GM12864 (cell line): ENCODE measurements around the gene JAK2.

Source experiments
- DNase-seq: peaks from one replicate; pipeline ENCODE4 v3.0.0-alpha.2; 2011; ENCODE audit warnings: low read depth
- H3K4me3 ChIP-seq: 2 replicates; pipeline ENCODE4 v1.5.1; 2011; ENCODE audit warnings: mild to moderate bottlenecking, low read depth, low read length, control low read depth
- CTCF ChIP-seq: IDR thresholded peaks from 2 replicates; pipeline ENCODE4 v1.5.1; 2011; ENCODE audit warnings: low read depth, mild to moderate bottlenecking, moderate library complexity, low read length, control low read depth, inconsistent platforms; ENCODE audit errors: missing control alignments

JAK2 gene

DNA sequence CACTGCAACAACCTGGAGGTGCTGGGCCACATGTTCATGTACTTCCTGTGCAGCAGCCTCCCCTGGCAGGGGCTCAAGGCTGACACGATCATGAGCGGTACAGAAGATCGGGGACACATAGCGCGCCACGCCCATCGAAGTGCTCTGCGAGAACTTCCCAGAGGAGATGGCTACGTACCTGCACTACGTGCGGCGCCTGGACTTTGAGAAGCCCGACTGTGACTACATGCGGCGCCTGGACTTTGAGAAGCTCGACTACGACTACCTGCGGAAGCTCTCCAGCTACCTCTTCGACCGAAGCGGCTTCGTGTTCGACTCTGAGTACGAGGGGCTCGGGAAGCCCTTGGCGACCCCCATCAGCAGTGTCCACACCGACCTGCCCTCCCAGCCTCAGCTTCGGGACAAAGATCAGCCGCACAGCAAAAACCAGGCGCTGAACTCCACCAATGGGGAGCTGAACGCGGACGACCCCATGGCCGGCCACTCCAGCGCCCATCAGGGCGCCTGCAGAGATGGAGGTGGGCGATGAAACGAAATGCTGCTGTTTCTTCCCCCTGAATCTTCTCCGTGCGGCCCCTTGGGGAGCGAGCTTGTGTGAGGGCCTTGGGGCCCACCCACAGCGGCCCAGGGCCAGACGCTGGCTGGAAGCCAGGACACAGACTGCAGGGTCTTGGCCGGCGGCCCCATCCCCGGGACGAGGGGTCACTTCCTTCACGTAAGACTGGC is 56.5 kb downstream of the JAK2 start:
- DNase-seq = no peak
- H3K4me3 ChIP-seq = no peak overlapping the region
- no peak for TF ChIP-seq CTCF

DNA sequence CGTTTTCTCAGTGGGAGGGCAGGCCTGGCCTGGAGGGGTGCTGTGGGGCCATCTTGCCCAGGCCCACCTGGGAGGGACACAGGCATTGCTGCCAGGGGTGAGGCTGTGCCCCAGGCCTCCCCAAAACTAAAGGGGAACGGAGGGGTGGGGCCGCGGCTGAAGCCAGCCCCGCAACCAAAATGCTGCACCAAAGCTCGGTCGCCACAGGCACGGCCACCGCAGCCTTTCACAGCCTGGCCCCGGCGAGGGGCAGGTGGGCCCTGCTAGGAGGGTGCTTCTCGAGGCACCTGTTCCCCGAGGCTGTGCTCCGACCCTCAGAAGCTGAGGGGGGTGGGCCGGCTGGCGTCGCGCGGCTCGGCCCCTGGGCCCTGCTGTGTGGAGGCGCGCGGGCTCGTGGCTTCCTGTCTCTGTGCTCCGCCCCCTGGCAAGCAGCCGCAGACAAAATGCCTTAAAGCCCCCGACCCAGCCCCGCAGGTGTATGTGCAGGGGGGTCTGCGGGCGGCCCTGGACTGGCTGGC is 57.6 kb downstream of the JAK2 start:
- no peak for TF ChIP-seq CTCF
- no peak for DNase-seq
- no peak overlapping the region for H3K4me3 ChIP-seq

GRCh38 chr9:5043381-5043780 is 58.3 kb downstream of the JAK2 start:
- DNase-seq = no peak
- no peak overlapping the region for H3K4me3 ChIP-seq
- no peak for TF ChIP-seq CTCF

GRCh38 chr9:5044160-5044559 is 59.1 kb downstream of the JAK2 start:
- no peak for DNase-seq
- H3K4me3 ChIP-seq = no peak overlapping the region
- TF ChIP-seq CTCF = no peak

- no peak for TF ChIP-seq CTCF
- H3K4me3 ChIP-seq = no peak overlapping the region
- DNase-seq = no peak
Measured at GRCh38 chr9:5052838-5053237, 67.8 kb downstream of the JAK2 start.

DNA sequence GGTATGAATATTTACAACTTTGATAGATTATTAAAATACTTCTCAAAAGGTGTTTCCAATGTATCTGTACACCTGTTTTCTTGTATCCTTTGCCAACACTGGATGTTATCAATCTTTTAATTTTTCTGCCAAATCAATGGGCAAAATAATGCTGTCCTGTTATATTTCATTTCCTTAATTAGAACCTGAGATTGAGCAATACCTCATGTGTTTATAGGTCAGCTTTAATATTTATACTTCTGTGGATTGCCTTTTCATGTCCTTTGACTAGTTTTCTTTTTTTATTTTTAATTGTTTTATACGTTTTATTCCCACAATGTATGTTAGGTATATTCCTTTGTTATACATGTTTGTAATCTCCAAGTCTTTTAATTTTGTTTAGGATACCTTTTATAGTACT is 77.6 kb downstream of the JAK2 start:
- H3K4me3 ChIP-seq = no peak overlapping the region
- DNase-seq = no peak
- TF ChIP-seq CTCF = no peak

- DNase-seq = no peak
- no peak for TF ChIP-seq CTCF
- no peak overlapping the region for H3K4me3 ChIP-seq
Measured at GRCh38 chr9:5072871-5073270, 87.8 kb downstream of the JAK2 start.
